ENCODE data around the gene FRMD4A.

DNA sequence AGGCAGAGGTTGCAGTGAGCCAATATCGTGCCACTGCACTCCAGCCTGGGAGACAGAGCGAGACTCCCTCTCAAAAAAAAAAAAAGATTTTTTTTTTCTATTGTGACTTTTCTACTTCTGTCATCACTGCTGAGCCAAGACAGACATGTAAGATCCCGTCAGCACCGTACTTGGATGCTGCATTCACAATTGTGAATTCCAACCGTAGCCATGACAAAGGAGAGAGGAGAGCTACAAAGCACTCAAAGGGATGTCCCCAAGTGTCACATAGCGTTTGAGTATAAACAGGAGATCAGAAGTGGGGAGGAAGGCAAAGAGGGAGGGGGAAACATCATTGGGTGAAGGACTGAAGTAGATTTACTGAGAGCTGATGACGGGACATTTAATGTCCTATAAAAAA, 599.8 kb downstream of the FRMD4A start:
- TF ChIP-seq RFX5 (IDR thresholded peaks at IDR 0.05; ENCODE audit: low read depth, low read length): no peak
- no peak for TF ChIP-seq POLR2A (IDR thresholded peaks at IDR 0.05; ENCODE audit: low read depth, low read length)
- TF ChIP-seq, protein P1, sequence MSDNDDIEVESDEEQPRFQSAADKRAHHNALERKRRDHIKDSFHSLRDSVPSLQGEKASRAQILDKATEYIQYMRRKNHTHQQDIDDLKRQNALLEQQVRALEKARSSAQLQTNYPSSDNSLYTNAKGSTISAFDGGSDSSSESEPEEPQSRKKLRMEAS (IDR thresholded peaks at IDR 0.05; ENCODE audit: low read depth, low read length): no peak
- TF ChIP-seq, protein P2, sequence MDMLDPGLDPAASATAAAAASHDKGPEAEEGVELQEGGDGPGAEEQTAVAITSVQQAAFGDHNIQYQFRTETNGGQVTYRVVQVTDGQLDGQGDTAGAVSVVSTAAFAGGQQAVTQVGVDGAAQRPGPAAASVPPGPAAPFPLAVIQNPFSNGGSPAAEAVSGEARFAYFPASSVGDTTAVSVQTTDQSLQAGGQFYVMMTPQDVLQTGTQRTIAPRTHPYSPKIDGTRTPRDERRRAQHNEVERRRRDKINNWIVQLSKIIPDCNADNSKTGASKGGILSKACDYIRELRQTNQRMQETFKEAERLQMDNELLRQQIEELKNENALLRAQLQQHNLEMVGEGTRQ (IDR thresholded peaks at IDR 0.05; ENCODE audit: borderline replicate concordance, low read depth, low read length): no peak
- TF ChIP-seq CBFB (IDR thresholded peaks at IDR 0.05; ENCODE audit: low read depth): no peak
- no peak for TF ChIP-seq TCF12 (IDR thresholded peaks at IDR 0.05; ENCODE audit: low read depth, low read length)
- TF ChIP-seq, protein P3, sequence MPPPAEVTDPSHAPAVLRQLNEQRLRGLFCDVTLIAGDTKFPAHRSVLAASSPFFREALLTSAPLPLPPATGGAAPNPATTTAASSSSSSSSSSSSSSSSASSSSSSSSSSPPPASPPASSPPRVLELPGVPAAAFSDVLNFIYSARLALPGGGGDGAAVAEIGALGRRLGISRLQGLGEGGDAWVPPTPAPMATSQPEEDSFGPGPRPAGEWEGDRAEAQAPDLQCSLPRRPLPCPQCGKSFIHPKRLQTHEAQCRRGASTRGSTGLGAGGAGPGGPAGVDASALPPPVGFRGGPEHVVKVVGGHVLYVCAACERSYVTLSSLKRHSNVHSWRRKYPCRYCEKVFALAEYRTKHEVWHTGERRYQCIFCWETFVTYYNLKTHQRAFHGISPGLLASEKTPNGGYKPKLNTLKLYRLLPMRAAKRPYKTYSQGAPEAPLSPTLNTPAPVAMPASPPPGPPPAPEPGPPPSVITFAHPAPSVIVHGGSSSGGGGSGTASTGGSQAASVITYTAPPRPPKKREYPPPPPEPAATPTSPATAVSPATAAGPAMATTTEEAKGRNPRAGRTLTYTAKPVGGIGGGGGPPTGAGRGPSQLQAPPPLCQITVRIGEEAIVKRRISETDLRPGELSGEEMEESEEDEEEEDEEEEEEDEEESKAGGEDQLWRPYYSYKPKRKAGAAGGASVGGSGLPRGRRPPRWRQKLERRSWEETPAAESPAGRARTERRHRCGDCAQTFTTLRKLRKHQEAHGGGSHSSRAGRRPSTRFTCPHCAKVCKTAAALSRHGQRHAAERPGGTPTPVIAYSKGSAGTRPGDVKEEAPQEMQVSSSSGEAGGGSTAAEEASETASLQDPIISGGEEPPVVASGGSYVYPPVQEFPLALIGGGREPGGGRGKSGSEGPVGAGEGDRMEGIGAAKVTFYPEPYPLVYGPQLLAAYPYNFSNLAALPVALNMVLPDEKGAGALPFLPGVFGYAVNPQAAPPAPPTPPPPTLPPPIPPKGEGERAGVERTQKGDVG (CRISPR knock-in tag; IDR thresholded peaks at IDR 0.05): no peak
- no peak for TF ChIP-seq GABPA (IDR thresholded peaks at IDR 0.05; ENCODE audit: low read depth)

Measured in GM12878 (cell line).